Stimulated activated CD8-positive, alpha-beta memory T cell treated with anti-CD3 and anti-CD28 coated beads, Interleukin-7, amount 100 ng/mL, for 48 hours (primary cell): ENCODE measurements around the gene CHST10.
A peak's percentile ranks its signal among the peaks of the same experiment; 100 is the strongest.
"Not testable (repeated sequence)": the region's sequence is repeated elsewhere in the genome, so short reads cannot be mapped to it uniquely, and the experiment has no call there.

Experiments
- DNase-seq, 2 donors: peaks; one replicate each; pipeline ENCODE4 v3.0.0-alpha.2; 2020; ENCODE audit warnings: low read depth in 1 of 2; ENCODE audit errors: extremely low read depth in 1 of 2

Gene CHST10

GRCh38 chr2:100395532-100396350, 21.7 kb downstream of the CHST10 start:
- no peak for DNase-seq

GRCh38 chr2:100394111-100394641, 23.3 kb downstream of the CHST10 start:
- no peak for DNase-seq

- DNase-seq, result no peak
Measured at GRCh38 chr2:100393362-100393761, 24.1 kb downstream of the CHST10 start.

- DNase-seq, result no peak
Measured at GRCh38 chr2:100392715-100393114, 24.8 kb downstream of the CHST10 start.

GRCh38 chr2:100391735-100392515, 25.5 kb downstream of the CHST10 start:
- DNase-seq, result no peak

GRCh38 chr2:100390001-100390940, 27.2 kb downstream of the CHST10 start:
- no peak for DNase-seq

GRCh38 chr2:100388703-100389102, 28.8 kb downstream of the CHST10 start:
- no peak for DNase-seq

- DNase-seq, result no peak
Measured at GRCh38 chr2:100383954-100384353, 33.5 kb downstream of the CHST10 start.

GRCh38 chr2:100383306-100383705, 34.2 kb downstream of the CHST10 start:
- no peak for DNase-seq

- DNase-seq, result peak; percentile 24 to 48
Measured at GRCh38 chr2:100381240-100381639, 36.2 kb downstream of the CHST10 start.

GRCh38 chr2:100380681-100381080, 36.8 kb downstream of the CHST10 start:
- no peak for DNase-seq

- DNase-seq, result no peak
Measured at GRCh38 chr2:100376836-100377235, 40.6 kb downstream of the CHST10 start.

- DNase-seq, result no peak
Measured at GRCh38 chr2:100367163-100367562, 50.3 kb downstream of the CHST10 start.

- no peak for DNase-seq
Measured at GRCh38 chr2:100365434-100365833, 52.0 kb downstream of the CHST10 start.

- not testable (repeated sequence) for DNase-seq
Measured at GRCh38 chr2:100362269-100362668, 55.2 kb downstream of the CHST10 start.

- DNase-seq, result no peak
Measured at GRCh38 chr2:100359576-100359975, 57.9 kb downstream of the CHST10 start.

- DNase-seq, result no peak
Measured at GRCh38 chr2:100358554-100358953, 58.9 kb downstream of the CHST10 start.

- no peak for DNase-seq
Measured at GRCh38 chr2:100352521-100352920, 64.9 kb downstream of the CHST10 start.

GRCh38 chr2:100350661-100351185, 66.7 kb downstream of the CHST10 start:
- DNase-seq, result no peak

- DNase-seq, result not testable (repeated sequence)
Measured at GRCh38 chr2:100345144-100345543, 72.3 kb downstream of the CHST10 start.
